H9 (cell line): ENCODE measurements around the gene CAGE1. TPM values are rescaled to one million over a fixed set of nuclear protein-coding genes. Genes with fewer than 3 reads are reported as not detected.
"Not testable (repeated sequence)": the region's sequence is repeated elsewhere in the genome, so short reads cannot be mapped to it uniquely, and the experiment has no call there.

Source experiments
- DNase-seq: peaks from one replicate; pipeline ENCODE4 v3.0.0-alpha.2; 2017
- H2AFZ ChIP-seq: one replicate; pipeline ENCODE4 v1.6.1; 2013; ENCODE audit warnings: mild to moderate bottlenecking, low read length, control low read depth, moderate library complexity
- H2AK5ac ChIP-seq: 2 replicates; pipeline ENCODE4 v1.6.1; 2013; ENCODE audit warnings: low read length, control low read depth, mixed read lengths; ENCODE audit not compliant: insufficient read length
- H2BK120ac ChIP-seq: one replicate; pipeline ENCODE4 v1.6.1; 2013; ENCODE audit warnings: low read depth, mild to moderate bottlenecking, low read length, control low read depth, inconsistent platforms; ENCODE audit not compliant: poor library complexity, severe bottlenecking
- H2BK12ac ChIP-seq: 2 replicates; pipeline ENCODE4 v1.6.1; 2013; ENCODE audit warnings: low read length, control low read depth, mixed read lengths, low read depth; ENCODE audit not compliant: insufficient read length
- H2BK15ac ChIP-seq: 2 replicates; pipeline ENCODE4 v1.6.1; 2013; ENCODE audit warnings: low read depth, low read length, control low read depth
- H2BK20ac ChIP-seq: one replicate; pipeline ENCODE4 v1.6.1; 2013; ENCODE audit warnings: low read depth, mild to moderate bottlenecking, low read length, control low read depth, inconsistent platforms; ENCODE audit not compliant: poor library complexity, severe bottlenecking
- H2BK5ac ChIP-seq: 2 replicates; pipeline ENCODE4 v1.6.1; 2013; ENCODE audit warnings: low read length, control low read depth, mixed read lengths; ENCODE audit not compliant: insufficient read length
- H3K14ac ChIP-seq: 2 replicates; pipeline ENCODE4 v1.6.1; 2013; ENCODE audit warnings: low read length, control low read depth; ENCODE audit not compliant: insufficient read depth
- H3K18ac ChIP-seq: 2 replicates; pipeline ENCODE4 v1.6.1; 2013; ENCODE audit warnings: low read depth, mild to moderate bottlenecking, mixed read lengths, low read length, control low read depth; ENCODE audit not compliant: insufficient read length
- H3K23ac ChIP-seq: 2 replicates; pipeline ENCODE4 v1.6.1; 2013; ENCODE audit warnings: low read length, control low read depth, mixed read lengths, low read depth; ENCODE audit not compliant: insufficient read length
- H3K23me2 ChIP-seq: 2 replicates; pipeline ENCODE4 v1.6.1; 2013; ENCODE audit warnings: low read depth, mild to moderate bottlenecking, mixed read lengths, low read length, control low read depth; ENCODE audit not compliant: insufficient read length, poor library complexity, severe bottlenecking
- H3K27ac ChIP-seq: 2 replicates; pipeline ENCODE4 v1.5.1; 2013; ENCODE audit warnings: low read length, control low read depth, mixed read lengths, low read depth; ENCODE audit not compliant: insufficient read length
- H3K27me3 ChIP-seq: 2 replicates; pipeline ENCODE4 v1.6.1; 2013; ENCODE audit warnings: low read length, control low read depth, inconsistent platforms; ENCODE audit not compliant: insufficient read depth
- H3K4ac ChIP-seq: 2 replicates; pipeline ENCODE4 v1.6.1; 2013; ENCODE audit warnings: low read depth, mild to moderate bottlenecking, control low read depth, inconsistent platforms, low read length, moderate library complexity
- H3K4me1 ChIP-seq: 2 replicates; pipeline ENCODE4 v1.6.1; 2013; ENCODE audit warnings: low read length, control low read depth, inconsistent platforms; ENCODE audit not compliant: insufficient read depth
- H3K4me2 ChIP-seq: 2 replicates; pipeline ENCODE4 v1.6.1; 2013; ENCODE audit warnings: low read length, control low read depth, mixed read lengths; ENCODE audit not compliant: insufficient read length, insufficient read depth
- H3K56ac ChIP-seq: 2 replicates; pipeline ENCODE4 v1.6.1; 2013; ENCODE audit warnings: low read depth, mild to moderate bottlenecking, mixed read lengths, low read length, control low read depth; ENCODE audit not compliant: insufficient read length
- H3K79me1 ChIP-seq: 2 replicates; pipeline ENCODE4 v1.6.1; 2013; ENCODE audit warnings: low read depth, mild to moderate bottlenecking, moderate library complexity, low read length, control low read depth, inconsistent platforms; ENCODE audit not compliant: insufficient read depth, poor library complexity, severe bottlenecking
- H3K79me2 ChIP-seq: 2 replicates; pipeline ENCODE4 v1.6.1; 2013; ENCODE audit warnings: low read length, control low read depth, inconsistent platforms; ENCODE audit not compliant: insufficient read depth
- H3K9ac ChIP-seq: 2 replicates; pipeline ENCODE4 v1.6.1; 2013; ENCODE audit warnings: low read length, control low read depth, mixed read lengths; ENCODE audit not compliant: insufficient read length; ENCODE audit errors: extremely low read depth
- H3K9me3 ChIP-seq: one replicate; pipeline ENCODE4 v1.6.1; 2013; ENCODE audit warnings: low read depth, low read length, inconsistent platforms; ENCODE audit not compliant: control insufficient read depth
- H3T11ph ChIP-seq: one replicate; pipeline ENCODE4 v1.6.1; 2013; ENCODE audit warnings: mild to moderate bottlenecking, low read length, control low read depth, inconsistent platforms
- H4K20me1 ChIP-seq: one replicate; pipeline ENCODE4 v1.6.1; 2013; ENCODE audit not compliant: control insufficient read depth, insufficient read length, insufficient read depth
- H4K5ac ChIP-seq: 2 replicates; pipeline ENCODE4 v1.6.1; 2013; ENCODE audit warnings: low read depth, mild to moderate bottlenecking, mixed read lengths, low read length, control low read depth; ENCODE audit not compliant: insufficient read length
- H4K8ac ChIP-seq: replicated peaks from 2 replicates; pipeline ENCODE4 v1.6.1; 2013; ENCODE audit warnings: low read length, control low read depth, mixed read lengths, low read depth; ENCODE audit not compliant: insufficient read length
- H4K91ac ChIP-seq: 2 replicates; pipeline ENCODE4 v1.6.1; 2013; ENCODE audit warnings: low read depth, mild to moderate bottlenecking, moderate library complexity, mixed read lengths, low read length, control low read depth; ENCODE audit not compliant: insufficient read length
- H3K27ac Mint-ChIP-seq, 3 experiments: 2 replicates in 2 of 3; 3 replicates in 1 of 3; pipeline ENCODE4 v1.8.0; 2020 to 2021; ENCODE audit warnings: mixed read lengths in 3 of 3, mild to moderate bottlenecking in 1 of 3, moderate library complexity in 1 of 3
- H3K27me3 Mint-ChIP-seq: 2 replicates; pipeline ENCODE4 v1.8.0; 2021; ENCODE audit warnings: low read depth, mild to moderate bottlenecking, moderate library complexity, mixed read lengths
- H3K36me3 Mint-ChIP-seq, 3 experiments: 2 replicates in 2 of 3; 3 replicates in 1 of 3; pipeline ENCODE4 v1.8.0; 2020 to 2021; ENCODE audit warnings: low read depth in 3 of 3, mixed read lengths in 3 of 3; ENCODE audit not compliant: insufficient read depth in 1 of 3
- H3K4me1 Mint-ChIP-seq, 2 experiments: 2 replicates each; pipeline ENCODE4 v1.8.0; 2020; ENCODE audit warnings: mixed read lengths in 2 of 2
- H3K4me3 Mint-ChIP-seq, 2 experiments: 2 replicates in 1 of 2; 3 replicates in 1 of 2; pipeline ENCODE4 v1.8.0; 2020 to 2021; ENCODE audit warnings: mild to moderate bottlenecking in 2 of 2, mixed read lengths in 2 of 2, moderate library complexity in 1 of 2
- H3K9me3 Mint-ChIP-seq, 2 experiments: 2 replicates in 1 of 2; 3 replicates in 1 of 2; pipeline ENCODE4 v1.8.0; 2020; ENCODE audit warnings: mild to moderate bottlenecking in 2 of 2, mixed read lengths in 2 of 2, moderate library complexity in 1 of 2
- CTCF ChIP-seq: fragments of 200-600 bp; sonication (generic); conservative IDR thresholded peaks from 3 replicates; pipeline ENCODE4 v1.8.0; 2021; ENCODE audit warnings: antibody characterized with exemption, mild to moderate bottlenecking
- WGBS: extraction: QIAGEN DNeasy Blood & Tissue Kit; methylation state at CpG from one replicate; pipeline ENCODE4 v1.1.7; 2013; ENCODE audit warnings: missing lambda C conversion rate, low lambda C conversion rate, mixed read lengths; ENCODE audit not compliant: insufficient read length; ENCODE audit errors: extremely low coverage; 5-methylcytosine and 5-hydroxymethylcytosine counted together
- total RNA-seq: library from RNA; stranded (reverse); gene quantifications from 2 replicates; pipeline ENCODE4 v1.2.1, GENCODE V29; 2021

The CAGE1 gene
- total RNA-seq, 1 experiment from 2014 or later, result 0.28 TPM

GRCh38 chr6:7323074-7323473, 66.5 kb downstream of the CAGE1 start:
- no peak overlapping the region for H3K4me3 Mint-ChIP-seq
- Histone ChIP-seq H3K79me2 (no peaks in the 10 kb centered on the region), H3K23me2 (no peaks in the 10 kb centered on the region), H3K4me1 (no peaks in the 10 kb centered on the region), H2BK120ac (no peak overlapping the region), H3K4ac (no peak overlapping the region), H2BK20ac (no peak overlapping the region), H2BK5ac (no peak overlapping the region), H3K18ac (no peak overlapping the region), H3K27ac (no peak overlapping the region), H4K20me1 (no peaks in the 10 kb centered on the region), H2BK12ac (no peak overlapping the region), H3K4me2 (no peak overlapping the region), H4K8ac (no peak overlapping the region), H2AK5ac (no peak overlapping the region), H2BK15ac (no peak overlapping the region), H3T11ph (no peak overlapping the region), H3K23ac (no peak overlapping the region), H4K91ac (no peak overlapping the region), H3K56ac (no peak overlapping the region), H3K14ac (no peak overlapping the region), H3K9me3 (no peaks in the 10 kb centered on the region), H4K5ac (no peak overlapping the region), H3K79me1 (no peaks in the 10 kb centered on the region), H3K27me3 (no peaks in the 10 kb centered on the region), H3K9ac (no peak overlapping the region), H2AFZ (peak overlapping the region; percentile 79)
- H3K9me3 Mint-ChIP-seq, result no peaks in the 10 kb centered on the region
- no peak for TF ChIP-seq CTCF
- no peaks in the 10 kb centered on the region for H3K4me1 Mint-ChIP-seq
- no peak overlapping the region; a peak in 1 of 7 replicates for H3K27ac Mint-ChIP-seq
- peaks cover 2% of the 10 kb centered on the region for H3K27me3 Mint-ChIP-seq
- H3K36me3 Mint-ChIP-seq, result no peaks in the 10 kb centered on the region
- no peak for DNase-seq

- H3K23ac ChIP-seq, H3K23me2 ChIP-seq, H3K79me1 ChIP-seq, H4K20me1 ChIP-seq, H2BK12ac ChIP-seq, H2AFZ ChIP-seq, H3K9ac ChIP-seq, H3T11ph ChIP-seq, H2AK5ac ChIP-seq, H3K4me1 Mint-ChIP-seq, H4K8ac ChIP-seq, H3K27ac ChIP-seq, H3K36me3 Mint-ChIP-seq, H3K4me2 ChIP-seq, H3K79me2 ChIP-seq, H3K9me3 Mint-ChIP-seq, H3K9me3 ChIP-seq, H3K27me3 Mint-ChIP-seq, H2BK120ac ChIP-seq, H3K4me1 ChIP-seq, H3K56ac ChIP-seq, H3K18ac ChIP-seq, H4K5ac ChIP-seq, H3K27ac Mint-ChIP-seq, H2BK5ac ChIP-seq, H2BK20ac ChIP-seq, H3K14ac ChIP-seq, DNase-seq, H2BK15ac ChIP-seq, H4K91ac ChIP-seq, H3K27me3 ChIP-seq, H3K4ac ChIP-seq, H3K4me3 Mint-ChIP-seq: not testable (repeated sequence)
- no CpG with 5 or more reads among the region's 6 CpGs for WGBS
Observed at GRCh38 chr6:7321866-7322265, 67.7 kb downstream of the CAGE1 start.
